AG04450 (cell line): ENCODE measurements around the gene SLC6A19. TPM values are rescaled to one million over a fixed set of nuclear protein-coding genes. Genes with fewer than 3 reads are reported as not detected.

ENCODE experiments used
- CTCF ChIA-PET: fragments of 300-600, 350-600 bp; formaldehyde crosslinking; extraction: SDS; loops from one replicate; lab custom pipeline; 2022; ENCODE audit warnings: antibody characterized with exemption, inconsistent platforms; lab: Charles Lee
- POLR2A ChIA-PET: fragments of 350-600 bp; formaldehyde crosslinking; extraction: SDS; loops from one replicate; lab custom pipeline; 2021; ENCODE audit warnings: antibody characterized with exemption, inconsistent platforms; lab: Yijun Ruan, JAX
- DNase-seq: peaks from one replicate; pipeline ENCODE4 v3.0.0-alpha.2; 2011; ENCODE audit warnings: low read depth, low spot score
- H3K27ac ChIP-seq: one replicate; pipeline ENCODE4 v1.5.1; 2012; ENCODE audit warnings: low read depth, low read length, control low read depth
- H3K27me3 ChIP-seq: one replicate; pipeline ENCODE4 v1.6.0; 2012; ENCODE audit warnings: low read length; ENCODE audit not compliant: control insufficient read depth, insufficient read depth
- H3K4me3 ChIP-seq: 2 replicates; pipeline ENCODE4 v1.5.1; 2011; ENCODE audit warnings: mild to moderate bottlenecking, low read depth, low read length, control low read depth
- H3K9me3 ChIP-seq: 2 replicates; pipeline ENCODE4 v1.5.1; 2012; ENCODE audit warnings: low read length; ENCODE audit not compliant: control insufficient read depth, insufficient read depth
- CTCF ChIP-seq: IDR thresholded peaks from 2 replicates; pipeline ENCODE4 v1.5.1; 2011; ENCODE audit warnings: low read depth, low read length, control low read depth, inconsistent platforms
- polyA plus RNA-seq: library from polyadenylated mRNA; depleted of rRNA; stranded (reverse); fragments of >200 nt; gene quantifications from 2 replicates; pipeline ENCODE4 v1.2.3, GENCODE V29; 2011

The SLC6A19 gene
- polyA plus RNA-seq, 1 experiment = not detected

GRCh38 chr5:1195916-1196315 lies 5.5 kb upstream of the SLC6A19 start:
- Histone ChIP-seq H3K27me3 (peaks cover 3% of the 10 kb centered on the region), H3K27ac (no peak overlapping the region), H3K9me3 (peaks cover 7% of the 10 kb centered on the region; the same call in 1 of the 2 replicates), H3K4me3 (no peak overlapping the region)
- CTCF ChIA-PET = no interaction called here
- TF ChIP-seq CTCF = no peak
- no peak for DNase-seq
- POLR2A ChIA-PET = no interaction called here

- DNase-seq = no peak
- ChIA-PET POLR2A (no interaction called here), CTCF (no interaction called here)
- Histone ChIP-seq H3K27ac (no peak overlapping the region), H3K4me3 (no peak overlapping the region), H3K9me3 (peaks cover 7% of the 10 kb centered on the region; the same call in 1 of the 2 replicates), H3K27me3 (peaks cover 2% of the 10 kb centered on the region)
- TF ChIP-seq CTCF = no peak
These were observed 4.8 kb upstream of the SLC6A19 start for GRCh38 chr5:1196562-1196961.

GRCh38 chr5:1197876-1198666 lies 3.3 kb upstream of the SLC6A19 start:
- Histone ChIP-seq H3K4me3 (no peak overlapping the region), H3K27ac (no peak overlapping the region), H3K9me3 (peaks cover 7% of the 10 kb centered on the region; the same call in 1 of the 2 replicates), H3K27me3 (peaks cover 2% of the 10 kb centered on the region)
- no peak for DNase-seq
- CTCF ChIA-PET = no interaction called here
- POLR2A ChIA-PET = no interaction called here
- no peak for TF ChIP-seq CTCF

GRCh38 chr5:1199340-1199648 lies 2.1 kb upstream of the SLC6A19 start:
- ChIA-PET POLR2A (no interaction called here), CTCF (no interaction called here)
- Histone ChIP-seq H3K27ac (no peak overlapping the region), H3K9me3 (peaks cover 7% of the 10 kb centered on the region; the same call in 1 of the 2 replicates), H3K27me3 (peaks cover 2% of the 10 kb centered on the region), H3K4me3 (no peak overlapping the region)
- no peak for TF ChIP-seq CTCF
- DNase-seq = no peak

- ChIA-PET CTCF (no interaction called here), POLR2A (no interaction called here)
- Histone ChIP-seq H3K27me3 (peaks cover 2% of the 10 kb centered on the region), H3K4me3 (no peak overlapping the region), H3K9me3 (peaks cover 7% of the 10 kb centered on the region; the same call in 1 of the 2 replicates), H3K27ac (no peak overlapping the region)
- no peak for DNase-seq
- TF ChIP-seq CTCF = no peak
These were observed 1.5 kb upstream of the SLC6A19 start for GRCh38 chr5:1199649-1200494.
